Natural killer cell treated with Interleukin-12 subunit alpha and Interleukin-12 subunit beta and Interleukin-15 and Interleukin-18, amount 100 ng/mL, for 72 hours (primary cell): ENCODE data around the gene NEDD4L. TPM values are rescaled to one million over a fixed set of nuclear protein-coding genes. Genes with fewer than 3 reads are reported as not detected.

Experiments
- ATAC-seq, 2 donors: fragments of 150-1000 bp; cut with Tn5 transposase in 1 of 2; sonication (Bioruptor Pico), chemical (Tn5 transposase) in 1 of 2; 2 replicates each; pipeline ENCODE4 v1.10.0; 2021
- DNase-seq: peaks from one replicate; pipeline ENCODE4 v3.0.0; 2022; ENCODE audit warnings: low spot score
- H3K27ac Mint-ChIP-seq, 2 donors: 1 replicate in 1 of 2; 2 replicates in 1 of 2; pipeline ENCODE4 v1.8.0; 2022; ENCODE audit warnings: mixed read lengths in 2 of 2, mild to moderate bottlenecking in 1 of 2, moderate library complexity in 1 of 2
- H3K27me3 Mint-ChIP-seq, 2 donors: 1 replicate in 1 of 2; 2 replicates in 1 of 2; pipeline ENCODE4 v1.8.0; 2022; ENCODE audit warnings: mixed read lengths in 2 of 2
- H3K36me3 Mint-ChIP-seq: one replicate; pipeline ENCODE4 v1.8.0; 2022; ENCODE audit warnings: mixed read lengths
- H3K4me1 Mint-ChIP-seq, 2 donors: 1 replicate in 1 of 2; 2 replicates in 1 of 2; pipeline ENCODE4 v1.8.0; 2022; ENCODE audit warnings: low read depth in 2 of 2, mixed read lengths in 2 of 2, mild to moderate bottlenecking in 1 of 2
- H3K4me3 Mint-ChIP-seq: one replicate; pipeline ENCODE4 v1.8.0; 2022; ENCODE audit warnings: mixed read lengths
- H3K9me3 Mint-ChIP-seq: 2 replicates; pipeline ENCODE4 v1.8.0; 2022; ENCODE audit warnings: mixed read lengths
- total RNA-seq, 2 donors: library from RNA; stranded (reverse); gene quantifications; one replicate each; pipeline ENCODE4 v1.2.3, GENCODE V29; 2022

Gene NEDD4L
- total RNA-seq, 2 donors from 2014 or later: 8.6 to 16.5 TPM

GRCh38 chr18:58192519-58192918, 148.5 kb downstream of the NEDD4L start:
- Mint-ChIP-seq H3K4me3 (no peak overlapping the region), H3K4me1 (peaks cover 0 to 3% of the 10 kb centered on the region in 2 donors), H3K27me3 (peaks cover 21 to 32% of the 10 kb centered on the region in 2 donors), H3K9me3 (no peaks in the 10 kb centered on the region), H3K36me3 (no peaks in the 10 kb centered on the region), H3K27ac (no peak overlapping the region)
- no peak for DNase-seq
- no peak for ATAC-seq

GRCh38 chr18:58194028-58194427, 150.0 kb downstream of the NEDD4L start:
- H3K36me3 Mint-ChIP-seq: no peaks in the 10 kb centered on the region
- DNase-seq: no peak
- H3K27ac Mint-ChIP-seq: no peak overlapping the region
- H3K4me1 Mint-ChIP-seq: peaks cover 0 to 3% of the 10 kb centered on the region in 2 donors
- peaks cover 21 to 32% of the 10 kb centered on the region in 2 donors for H3K27me3 Mint-ChIP-seq
- no peak overlapping the region for H3K4me3 Mint-ChIP-seq
- H3K9me3 Mint-ChIP-seq: no peaks in the 10 kb centered on the region
- ATAC-seq: no peak

- no peak overlapping the region for H3K27ac Mint-ChIP-seq
- no peak overlapping the region for H3K4me3 Mint-ChIP-seq
- H3K4me1 Mint-ChIP-seq: peaks cover 0 to 3% of the 10 kb centered on the region in 2 donors
- H3K36me3 Mint-ChIP-seq: no peaks in the 10 kb centered on the region
- H3K27me3 Mint-ChIP-seq: peaks cover 21 to 32% of the 10 kb centered on the region in 2 donors
- ATAC-seq (peak in 1 of 2 donors; percentile 53), DNase-seq (no peak)
- H3K9me3 Mint-ChIP-seq: no peaks in the 10 kb centered on the region
These were observed 151.3 kb downstream of the NEDD4L start for GRCh38 chr18:58195278-58195765.

GRCh38 chr18:58196164-58196563, 152.1 kb downstream of the NEDD4L start:
- H3K27me3 Mint-ChIP-seq: peaks cover 21 to 32% of the 10 kb centered on the region in 2 donors
- H3K9me3 Mint-ChIP-seq: no peaks in the 10 kb centered on the region
- ATAC-seq: no peak
- H3K36me3 Mint-ChIP-seq: no peaks in the 10 kb centered on the region
- H3K4me3 Mint-ChIP-seq: no peak overlapping the region
- H3K4me1 Mint-ChIP-seq: peaks cover 0 to 3% of the 10 kb centered on the region in 2 donors
- no peak overlapping the region for H3K27ac Mint-ChIP-seq
- no peak for DNase-seq

GRCh38 chr18:58196881-58197872, 153.2 kb downstream of the NEDD4L start:
- Mint-ChIP-seq H3K36me3 (no peaks in the 10 kb centered on the region), H3K9me3 (no peaks in the 10 kb centered on the region), H3K4me3 (no peak overlapping the region), H3K4me1 (peaks cover 0 to 3% of the 10 kb centered on the region in 2 donors), H3K27ac (no peak overlapping the region), H3K27me3 (peaks cover 24 to 32% of the 10 kb centered on the region in 2 donors)
- ATAC-seq (no peak), DNase-seq (no peak)

- Mint-ChIP-seq H3K9me3 (no peaks in the 10 kb centered on the region), H3K4me3 (no peak overlapping the region), H3K27me3 (peaks cover 10% of the 10 kb centered on the region in 2 donors), H3K27ac (no peak overlapping the region), H3K36me3 (no peaks in the 10 kb centered on the region), H3K4me1 (no peaks in the 10 kb centered on the region)
- ATAC-seq (no peak), DNase-seq (no peak)
These were observed 157.2 kb downstream of the NEDD4L start for GRCh38 chr18:58201268-58201667.

GRCh38 chr18:58201733-58202730, 158.0 kb downstream of the NEDD4L start:
- Mint-ChIP-seq H3K27ac (no peak overlapping the region), H3K4me1 (no peaks in the 10 kb centered on the region), H3K4me3 (no peak overlapping the region), H3K9me3 (no peaks in the 10 kb centered on the region), H3K36me3 (no peaks in the 10 kb centered on the region), H3K27me3 (peaks cover 5 to 8% of the 10 kb centered on the region in 2 donors)
- DNase-seq (no peak), ATAC-seq (no peak)

GRCh38 chr18:58204776-58205442, 160.9 kb downstream of the NEDD4L start:
- Mint-ChIP-seq H3K4me1 (peaks cover 0 to 3% of the 10 kb centered on the region in 2 donors), H3K4me3 (no peak overlapping the region), H3K36me3 (no peaks in the 10 kb centered on the region), H3K27ac (no peak overlapping the region), H3K9me3 (no peaks in the 10 kb centered on the region), H3K27me3 (peaks cover 5 to 9% of the 10 kb centered on the region in 2 donors)
- ATAC-seq (no peak), DNase-seq (no peak)

GRCh38 chr18:58205443-58206160, 161.6 kb downstream of the NEDD4L start:
- Mint-ChIP-seq H3K4me1 (peaks cover 0 to 3% of the 10 kb centered on the region in 2 donors), H3K27me3 (peaks cover 5 to 9% of the 10 kb centered on the region in 2 donors), H3K36me3 (no peaks in the 10 kb centered on the region), H3K27ac (no peak overlapping the region), H3K4me3 (no peak overlapping the region), H3K9me3 (no peaks in the 10 kb centered on the region)
- DNase-seq (no peak), ATAC-seq (no peak)

GRCh38 chr18:58207520-58208152, 163.6 kb downstream of the NEDD4L start:
- no peaks in the 10 kb centered on the region for H3K36me3 Mint-ChIP-seq
- no peak overlapping the region for H3K27ac Mint-ChIP-seq
- H3K27me3 Mint-ChIP-seq: peaks cover 4 to 11% of the 10 kb centered on the region in 2 donors
- no peak overlapping the region for H3K4me3 Mint-ChIP-seq
- peaks cover 0 to 3% of the 10 kb centered on the region in 2 donors for H3K4me1 Mint-ChIP-seq
- H3K9me3 Mint-ChIP-seq: no peaks in the 10 kb centered on the region
- DNase-seq (no peak), ATAC-seq (no peak)

GRCh38 chr18:58208207-58208932, 164.3 kb downstream of the NEDD4L start:
- DNase-seq: no peak
- H3K4me3 Mint-ChIP-seq: no peak overlapping the region
- no peaks in the 10 kb centered on the region for H3K36me3 Mint-ChIP-seq
- no peak for ATAC-seq
- peaks cover 2 to 16% of the 10 kb centered on the region in 2 donors for H3K27me3 Mint-ChIP-seq
- no peak overlapping the region for H3K27ac Mint-ChIP-seq
- H3K4me1 Mint-ChIP-seq: peaks cover 4 to 6% of the 10 kb centered on the region in 2 donors
- H3K9me3 Mint-ChIP-seq: no peaks in the 10 kb centered on the region

GRCh38 chr18:58209326-58209725, 165.3 kb downstream of the NEDD4L start:
- Mint-ChIP-seq H3K9me3 (no peaks in the 10 kb centered on the region), H3K36me3 (no peaks in the 10 kb centered on the region), H3K27me3 (peaks cover 6 to 25% of the 10 kb centered on the region in 2 donors), H3K27ac (no peak overlapping the region), H3K4me3 (no peak overlapping the region), H3K4me1 (peaks cover 14 to 16% of the 10 kb centered on the region in 2 donors)
- DNase-seq (no peak), ATAC-seq (no peak)
